ENCODE results near the gene LMNTD1.
"Not testable (repeated sequence)": the region's sequence is repeated elsewhere in the genome, so short reads cannot be mapped to it uniquely, and the experiment has no call there.

LMNTD1 gene

DNA sequence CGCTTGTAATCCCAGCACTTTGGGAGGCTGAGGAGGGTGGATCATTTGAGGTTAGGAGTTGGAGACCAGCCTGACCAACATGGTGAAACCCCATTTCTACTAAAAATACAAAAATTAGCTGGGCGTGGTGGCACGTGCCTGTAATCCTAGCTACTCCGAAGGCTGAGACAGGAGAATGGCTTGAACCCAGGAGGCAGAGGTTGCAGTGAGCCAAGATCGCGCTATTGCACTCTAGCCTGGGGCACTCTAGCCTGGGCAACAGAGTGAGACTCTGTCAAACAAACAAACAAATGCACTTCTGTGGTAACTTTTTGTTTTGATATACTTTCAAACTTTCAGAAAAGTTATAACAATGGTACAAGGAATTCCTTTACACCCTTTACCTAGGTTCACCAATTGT is 126.3 kb downstream of the LMNTD1 start:
- DNase-seq, result not testable (repeated sequence)

Measured in NCI-H2107 (cell line).